Measurements from ENCODE around the gene PLPPR1.

- TF ChIP-seq CTCF (IDR thresholded peaks at IDR 0.05; ENCODE audit: poor library complexity, severe bottlenecking) (no peak), EP300 (conservative IDR thresholded peaks at IDR 0.05; ENCODE audit: poor library complexity, severe bottlenecking) (no peak), RAD21 (conservative IDR thresholded peaks at IDR 0.05) (no peak), POLR2AphosphoS5 (IDR thresholded peaks at IDR 0.05) (no peak), EZH2 (IDR thresholded peaks at IDR 0.05; ENCODE audit: borderline replicate concordance, insufficient read depth, low read length, poor library complexity, severe bottlenecking) (no peak), SMC3 (conservative IDR thresholded peaks at IDR 0.05; ENCODE audit: poor library complexity) (no peak), TAF1 (IDR thresholded peaks at IDR 0.05; ENCODE audit: low read depth) (no peak)
These were observed 271.4 kb downstream of the PLPPR1 start for GRCh38 chr9:101299901-101300300.

Measured in neural cell (in vitro differentiated cells).